GM19397 (cell line): Measurements from ENCODE around the gene LTBP4.

Source experiments
- ATAC-seq: cut with Tn5 transposase; IDR thresholded peaks from one replicate; pipeline ENCODE4 v1.9.1; 2021; ENCODE audit warnings: mild to moderate bottlenecking, moderate library complexity; ENCODE audit not compliant: unreplicated experiment

LTBP4 gene

DNA sequence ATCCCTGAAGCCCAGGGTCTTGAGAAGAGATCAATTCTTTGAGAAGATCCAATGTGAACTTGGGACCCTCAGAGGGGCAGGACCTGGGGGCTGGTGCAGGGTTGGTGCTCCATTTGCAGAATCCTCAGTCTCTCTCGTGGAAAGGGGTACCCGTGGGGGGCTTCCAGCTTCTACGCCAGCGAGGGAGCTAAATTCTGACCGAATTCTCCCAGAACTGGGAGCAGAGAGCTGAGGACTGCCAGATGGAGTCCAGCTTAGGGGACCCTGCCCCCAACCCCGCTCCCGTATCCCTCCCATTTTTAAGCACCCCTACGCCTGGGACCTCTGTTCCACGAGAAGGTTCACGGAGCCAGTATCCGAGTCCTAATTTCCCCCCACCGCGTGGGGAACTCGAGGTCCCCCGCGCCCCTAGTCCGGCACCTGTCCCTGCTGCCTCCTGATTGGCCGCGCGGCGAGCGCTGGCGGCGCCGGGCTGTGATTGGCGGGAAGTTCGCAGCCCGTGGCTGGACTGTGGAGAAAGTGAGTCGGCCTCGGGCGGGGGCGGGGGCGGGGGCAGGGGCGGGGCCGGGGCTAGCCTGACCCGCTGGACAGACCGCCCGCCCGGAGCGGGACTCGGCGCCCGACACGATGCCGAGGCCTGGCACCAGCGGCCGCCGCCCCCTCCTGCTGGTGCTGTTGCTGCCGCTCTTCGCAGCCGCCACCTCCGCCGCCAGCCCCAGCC, 4.4 kb upstream of the LTBP4 start:
- ATAC-seq, result no peak

GRCh38 chr19:40597329-40597838, 3.8 kb upstream of the LTBP4 start:
- ATAC-seq, result no peak

DNA sequence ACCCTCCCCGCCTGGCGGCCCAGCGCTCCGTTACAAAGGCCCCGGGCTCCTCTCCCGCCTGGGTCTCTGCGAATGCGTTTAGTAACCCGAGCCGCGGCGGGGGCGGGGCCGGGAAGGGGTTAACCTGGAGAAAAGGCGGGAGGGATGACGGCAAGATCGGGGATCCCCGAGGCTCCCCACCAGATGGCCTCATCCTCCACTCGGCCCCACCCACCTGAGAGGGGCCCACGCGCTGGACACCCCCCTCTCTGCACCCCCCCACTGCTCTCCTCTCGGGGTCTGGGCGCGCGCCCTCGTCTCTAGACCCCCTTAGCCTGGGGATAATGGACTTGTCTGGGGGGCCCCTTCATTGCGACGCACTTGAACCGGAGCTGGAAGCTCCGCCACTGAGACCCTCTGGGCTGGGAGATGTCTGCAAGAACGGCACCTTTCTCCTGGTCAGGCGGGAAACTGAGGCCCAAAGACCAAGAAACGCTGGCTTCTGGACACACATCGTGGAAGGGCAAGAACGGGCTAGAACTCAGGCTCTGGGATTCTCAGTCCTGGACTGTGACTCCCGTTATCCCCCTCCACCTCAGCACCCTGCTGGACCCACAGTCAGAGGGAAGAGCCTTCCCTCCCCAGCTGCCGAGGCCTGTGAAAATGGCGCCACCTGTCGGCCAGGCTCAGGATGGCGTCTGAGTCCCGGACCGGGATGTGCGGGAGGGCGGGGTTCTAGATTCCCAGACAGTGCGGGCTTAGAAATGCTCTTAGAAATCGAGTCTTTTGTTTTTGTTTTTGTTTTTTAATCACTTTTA, 2.9 kb upstream of the LTBP4 start:
- no peak for ATAC-seq

GRCh38 chr19:40598918-40599307, 2.3 kb upstream of the LTBP4 start:
- ATAC-seq, result no peak

DNA sequence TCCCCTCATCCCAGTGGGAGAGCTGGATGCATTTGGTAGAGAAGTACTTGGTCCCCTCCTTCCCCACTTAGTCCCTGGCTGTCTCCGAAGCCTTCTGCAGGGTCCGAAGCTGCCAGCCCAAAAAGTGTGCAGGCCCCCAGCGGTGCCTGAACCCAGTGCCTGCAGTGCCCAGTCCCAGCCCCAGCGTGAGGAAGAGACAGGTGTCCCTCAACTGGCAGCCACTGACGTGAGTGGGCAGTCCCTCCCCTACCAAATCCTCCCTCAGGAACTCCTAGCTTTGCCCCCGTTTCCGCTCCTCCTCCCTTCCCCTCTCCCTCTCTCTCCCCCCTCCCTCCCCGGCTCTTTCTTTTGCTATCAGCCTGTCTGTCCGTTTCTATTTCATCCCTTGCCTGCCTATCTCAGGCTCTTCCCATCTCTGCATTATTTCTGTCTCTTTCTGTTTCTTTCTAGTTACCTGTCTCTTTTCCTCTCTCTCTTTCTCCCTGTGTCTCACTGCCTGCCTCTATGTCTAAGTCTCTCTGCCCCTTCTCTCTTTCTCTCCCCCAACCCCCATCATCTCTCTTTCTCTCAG, 1.8 kb upstream of the LTBP4 start:
- no peak for ATAC-seq

GRCh38 chr19:40599902-40600569, 1.1 kb upstream of the LTBP4 start:
- ATAC-seq, result no peak

- no peak for ATAC-seq
Observed at GRCh38 chr19:40600570-40601133, 517 bp upstream of the LTBP4 start.

DNA sequence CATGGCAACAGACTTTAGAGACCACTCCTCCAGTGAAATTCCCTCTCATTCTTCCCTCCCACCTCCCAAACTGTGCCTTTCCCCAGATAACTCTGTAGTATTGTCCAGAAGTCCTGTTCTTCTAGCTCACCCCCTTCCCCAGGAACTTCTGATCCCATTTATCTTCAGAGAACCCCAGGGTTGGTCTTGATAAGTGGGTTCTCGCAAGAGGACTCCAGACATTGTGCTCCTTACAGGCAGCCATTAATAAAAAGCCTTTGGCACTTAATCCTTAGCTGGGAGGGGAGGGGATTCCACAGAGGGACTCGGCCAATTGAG, 1.9 kb downstream of the LTBP4 start:
- no peak for ATAC-seq

DNA sequence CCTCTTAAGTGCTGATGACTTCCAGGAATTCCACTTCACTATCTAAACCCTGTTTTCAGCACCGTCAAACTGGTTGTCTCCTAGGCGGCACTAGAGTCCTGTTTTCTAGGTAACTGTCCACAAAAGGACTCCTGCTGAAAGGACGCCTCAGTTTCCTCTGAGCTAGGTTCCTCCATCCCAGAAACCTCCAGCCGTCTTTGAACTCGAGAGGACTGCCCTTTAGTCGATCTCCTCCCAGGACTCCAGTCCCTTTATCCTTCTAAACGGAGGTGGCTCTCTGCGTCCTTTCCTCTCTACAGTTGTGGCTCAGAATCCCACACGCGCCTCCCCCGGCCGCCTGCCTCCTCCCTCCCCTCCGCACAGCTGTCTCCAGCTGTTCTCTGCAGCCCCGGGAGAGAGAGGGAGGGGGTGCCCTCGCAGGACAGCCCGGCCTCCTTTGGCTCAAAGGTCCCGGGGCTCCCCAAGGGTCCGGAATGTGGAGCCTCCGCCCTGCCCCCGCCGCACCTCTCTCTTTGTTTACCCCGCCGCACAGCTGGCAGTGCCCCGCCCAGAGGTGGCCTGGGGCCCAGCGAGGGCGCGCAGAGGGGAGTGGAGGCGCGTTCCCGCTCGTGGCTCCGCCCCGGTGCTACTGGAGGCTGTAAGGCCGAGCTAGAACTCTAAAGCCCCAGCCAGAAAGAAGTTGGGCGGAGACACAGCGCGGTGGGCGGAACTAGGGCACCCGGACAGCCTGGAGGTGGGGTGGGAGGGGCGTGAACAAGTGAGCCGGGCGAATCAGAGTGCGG, 2.4 kb downstream of the LTBP4 start:
- ATAC-seq, result peak; percentile 65

GRCh38 chr19:40604171-40604646, 3.0 kb downstream of the LTBP4 start:
- ATAC-seq, result no peak

GRCh38 chr19:40604647-40605215, 3.6 kb downstream of the LTBP4 start:
- ATAC-seq, result no peak

DNA sequence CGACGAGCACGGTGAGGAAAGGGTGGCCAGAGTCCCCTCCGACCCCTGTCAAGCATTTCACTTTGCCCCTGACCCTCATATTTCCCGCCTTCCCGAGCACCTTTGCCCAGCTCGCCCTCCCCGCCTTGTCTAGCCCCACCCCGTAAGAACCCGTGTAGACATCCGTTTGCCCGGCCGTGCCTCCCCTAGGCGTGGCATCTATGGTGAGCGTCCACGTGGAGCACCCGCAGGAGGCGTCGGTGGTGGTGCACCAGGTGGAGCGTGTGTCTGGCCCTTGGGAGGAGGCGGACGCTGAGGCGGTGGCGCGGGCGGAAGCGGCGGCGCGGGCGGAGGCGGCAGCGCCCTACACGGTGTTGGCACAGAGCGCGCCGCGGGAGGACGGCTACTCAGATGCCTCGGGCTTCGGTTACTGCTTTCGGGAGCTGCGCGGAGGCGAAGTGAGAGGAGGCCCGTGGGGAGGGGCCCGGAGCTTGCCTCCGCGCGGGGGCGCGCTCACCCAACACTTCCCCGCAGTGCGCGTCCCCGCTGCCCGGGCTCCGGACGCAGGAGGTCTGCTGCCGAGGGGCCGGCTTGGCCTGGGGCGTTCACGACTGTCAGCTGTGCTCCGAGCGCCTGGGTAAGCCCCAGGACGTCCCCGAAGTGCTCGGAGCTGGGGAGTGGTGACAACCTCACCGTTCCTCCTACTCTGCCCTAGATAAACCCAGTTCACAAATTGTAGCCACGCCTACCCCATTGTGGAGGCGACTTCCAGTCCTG, 4.2 kb downstream of the LTBP4 start:
- peak; percentile 27 for ATAC-seq

DNA sequence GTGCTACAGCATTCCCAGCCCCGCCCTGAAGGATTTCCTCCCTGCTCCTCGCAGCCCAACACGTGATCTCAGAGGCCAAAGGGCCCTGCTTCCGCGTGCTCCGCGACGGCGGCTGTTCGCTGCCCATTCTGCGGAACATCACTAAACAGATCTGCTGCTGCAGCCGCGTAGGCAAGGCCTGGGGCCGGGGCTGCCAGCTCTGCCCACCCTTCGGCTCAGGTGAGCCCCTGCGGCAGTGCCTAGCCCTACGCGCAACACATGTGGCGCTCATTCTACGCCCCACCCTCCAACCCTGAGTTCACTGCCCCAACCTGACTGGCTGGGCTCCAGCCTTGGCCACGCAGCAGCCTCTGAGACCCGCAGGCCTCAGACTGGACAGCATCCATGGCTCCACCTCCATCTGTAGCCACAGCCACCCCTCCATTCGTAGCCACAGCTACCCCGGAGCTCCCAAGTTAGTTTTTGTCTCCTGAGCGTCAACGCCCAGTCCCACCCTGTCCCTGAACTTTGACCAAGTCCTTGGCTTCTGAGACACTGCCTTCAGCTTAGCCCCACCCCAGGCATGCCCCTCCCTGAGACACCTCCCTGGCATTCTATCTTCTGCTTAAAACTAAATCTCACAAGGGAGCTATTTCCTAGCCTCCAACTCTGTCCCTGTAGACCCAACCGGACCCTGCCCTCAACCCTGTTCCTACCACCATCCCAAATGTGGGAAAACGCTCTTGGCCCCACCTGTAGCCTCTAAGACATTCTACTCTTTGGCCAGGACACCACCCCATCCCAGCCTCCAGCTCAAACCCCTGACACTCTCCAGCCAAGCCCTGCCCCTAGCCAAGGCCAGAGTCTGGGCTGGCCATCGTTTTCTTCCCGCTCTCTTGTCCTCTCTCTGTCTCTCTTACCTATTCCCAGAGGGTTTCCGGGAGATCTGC, 6.4 kb downstream of the LTBP4 start:
- no peak for ATAC-seq

- ATAC-seq, result no peak
Observed at GRCh38 chr19:40608240-40608621, 7.1 kb downstream of the LTBP4 start.

GRCh38 chr19:40608957-40609356, 7.8 kb downstream of the LTBP4 start:
- no peak for ATAC-seq

- ATAC-seq, result peak; percentile 43
Observed at GRCh38 chr19:40609561-40610395, 8.6 kb downstream of the LTBP4 start.

DNA sequence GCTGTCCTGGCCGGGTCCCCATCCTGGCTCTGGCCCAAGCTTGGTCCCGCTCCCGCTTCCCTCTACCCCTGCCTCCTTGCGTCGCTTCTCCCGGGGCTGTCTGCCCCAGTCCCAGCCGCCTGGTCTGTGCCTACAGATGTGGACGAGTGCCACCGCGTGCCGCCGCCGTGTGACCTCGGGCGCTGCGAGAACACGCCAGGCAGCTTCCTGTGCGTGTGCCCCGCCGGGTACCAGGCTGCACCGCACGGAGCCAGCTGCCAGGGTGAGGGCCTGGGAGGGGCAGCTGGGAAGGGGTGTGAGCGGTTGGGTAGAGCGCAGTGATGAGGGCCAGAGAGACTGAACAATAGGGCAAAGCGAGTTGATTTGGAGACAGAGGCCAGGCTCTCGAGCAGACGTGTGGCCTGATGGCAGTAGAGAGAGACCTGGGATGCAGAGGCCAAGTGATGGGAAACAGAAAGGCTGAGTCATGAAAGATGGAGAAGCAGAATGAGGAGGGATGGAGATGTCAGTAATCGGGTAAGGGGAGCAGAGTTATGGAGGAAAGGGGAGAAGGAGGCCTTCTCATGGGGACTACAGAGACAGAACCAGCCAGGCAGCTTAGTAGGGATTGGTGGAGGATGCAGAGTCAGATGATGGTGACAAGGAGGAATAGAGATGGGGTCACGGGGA, 9.4 kb downstream of the LTBP4 start:
- ATAC-seq, result no peak
